Lung microvascular endothelial cell (primary cell): Measurements from ENCODE around the gene KRTAP21-3. TPM values are rescaled to one million over a fixed set of nuclear protein-coding genes. Genes with fewer than 3 reads are reported as not detected.

Experiments used
- total RNA-seq: library from RNA; depleted of rRNA; stranded (reverse); fragments of >200 nt; gene quantifications from 2 replicates; pipeline ENCODE4 v1.2.1, GENCODE V29; 2014

KRTAP21-3 gene
- total RNA-seq, 1 donor from 2014 or later, result not detected

Other genes starting within 250 kb of the KRTAP21-3 start
- not detected in 2 replicates for gene KRTAP19-1, start 238.4 kb downstream of the KRTAP21-3 start, total RNA-seq
- not detected in 2 replicates for gene KRTAP19-2, start 231.3 kb downstream of the KRTAP21-3 start, total RNA-seq
- gene KRTAP19-3, start 226.8 kb downstream of the KRTAP21-3 start, total RNA-seq, result not detected in 2 replicates
- not detected in 2 replicates for gene KRTAP19-4, start 221.6 kb downstream of the KRTAP21-3 start, total RNA-seq
- gene KRTAP19-5, start 216.6 kb downstream of the KRTAP21-3 start, total RNA-seq, result not detected in 2 replicates
- gene KRTAP19-6, start 176.9 kb downstream of the KRTAP21-3 start, total RNA-seq, result not detected in 2 replicates
- gene KRTAP19-7, start 157.5 kb downstream of the KRTAP21-3 start, total RNA-seq, result not detected in 2 replicates
- not detected in 2 replicates for gene KRTAP22-2, start 128.4 kb downstream of the KRTAP21-3 start, total RNA-seq
- not detected in 2 replicates for gene KRTAP6-3, start 126.3 kb downstream of the KRTAP21-3 start, total RNA-seq
- not detected in 2 replicates for gene KRTAP6-2, start 119.9 kb downstream of the KRTAP21-3 start, total RNA-seq
- gene KRTAP22-1, start 117.7 kb downstream of the KRTAP21-3 start, total RNA-seq, result not detected in 2 replicates
- gene KRTAP6-1, start 104.8 kb downstream of the KRTAP21-3 start, total RNA-seq, result not detected in 2 replicates
- gene KRTAP20-1, start 102.4 kb downstream of the KRTAP21-3 start, total RNA-seq, result not detected in 2 replicates
- not detected in 2 replicates for gene KRTAP20-4, start 98.2 kb downstream of the KRTAP21-3 start, total RNA-seq
- not detected in 2 replicates for gene KRTAP20-2, start 83.6 kb downstream of the KRTAP21-3 start, total RNA-seq
- not detected in 2 replicates for gene KRTAP20-3, start 75.9 kb downstream of the KRTAP21-3 start, total RNA-seq
- not detected in 2 replicates for gene KRTAP21-2, start 28.5 kb upstream of the KRTAP21-3 start, total RNA-seq
- not detected in 2 replicates for gene KRTAP21-1, start 36.7 kb upstream of the KRTAP21-3 start, total RNA-seq
- not detected in 2 replicates for gene KRTAP8-1, start 94.5 kb upstream of the KRTAP21-3 start, total RNA-seq
- not detected in 2 replicates for gene KRTAP7-1, start 111.0 kb upstream of the KRTAP21-3 start, total RNA-seq
- gene KRTAP11-1, start 162.8 kb upstream of the KRTAP21-3 start, total RNA-seq, result not detected in 2 replicates